Stimulated activated CD8-positive, alpha-beta memory T cell treated with anti-CD3 and anti-CD28 coated beads, Interleukin-12 subunit alpha, Interleukin-12 subunit beta, amount 100 ng/mL, for 1 hour (primary cell): ENCODE measurements around the gene FAF2.

Experiments used
- DNase-seq: peaks from one replicate; pipeline ENCODE4 v3.0.0-alpha.2; 2020; ENCODE audit warnings: low read depth

The FAF2 gene

DNA sequence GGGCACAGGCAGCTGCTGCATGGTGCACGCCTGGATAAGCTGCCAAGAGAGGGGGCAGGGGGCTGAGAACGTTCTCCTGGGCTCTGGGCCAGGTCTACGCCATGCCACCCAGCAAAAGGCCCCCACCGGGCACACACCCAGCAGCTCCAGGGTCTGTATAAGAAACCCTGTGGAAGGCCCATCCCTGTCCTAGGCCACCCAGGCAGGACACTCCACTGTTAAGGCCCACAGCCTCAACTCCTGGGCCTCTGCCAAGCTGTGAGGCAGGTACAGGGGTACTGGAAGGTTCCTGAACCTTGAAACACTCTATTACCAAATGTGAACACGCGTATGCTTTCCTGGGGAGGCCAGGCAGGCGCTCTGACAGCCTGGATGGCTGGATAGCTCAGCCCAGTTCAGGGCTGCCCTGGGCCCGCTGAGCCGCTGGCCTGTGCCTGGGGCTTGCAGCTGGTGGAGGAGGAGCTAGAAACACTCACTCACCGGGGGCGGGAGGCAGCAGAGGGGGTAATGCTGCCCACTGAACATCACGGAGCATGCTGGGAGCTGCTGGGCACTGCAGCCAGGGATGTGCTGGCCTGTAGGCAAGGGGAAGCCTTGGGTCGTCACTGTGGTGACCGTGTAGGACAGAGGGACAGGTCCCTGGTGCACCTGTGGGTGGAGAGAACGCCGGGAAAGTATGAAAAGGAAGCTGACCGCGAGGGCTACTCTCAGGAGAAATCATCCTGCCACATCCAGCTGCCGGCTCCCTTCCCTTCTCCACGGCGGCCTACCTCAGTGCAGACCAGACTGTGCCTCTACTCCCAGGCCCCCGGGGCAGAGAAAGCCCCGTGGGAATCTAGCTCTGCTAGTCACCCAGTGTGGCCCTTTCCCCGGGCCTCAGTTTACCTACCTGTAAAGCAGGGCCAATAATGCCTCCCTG lies 83.1 kb downstream of the FAF2 start:
- no peak for DNase-seq

DNA sequence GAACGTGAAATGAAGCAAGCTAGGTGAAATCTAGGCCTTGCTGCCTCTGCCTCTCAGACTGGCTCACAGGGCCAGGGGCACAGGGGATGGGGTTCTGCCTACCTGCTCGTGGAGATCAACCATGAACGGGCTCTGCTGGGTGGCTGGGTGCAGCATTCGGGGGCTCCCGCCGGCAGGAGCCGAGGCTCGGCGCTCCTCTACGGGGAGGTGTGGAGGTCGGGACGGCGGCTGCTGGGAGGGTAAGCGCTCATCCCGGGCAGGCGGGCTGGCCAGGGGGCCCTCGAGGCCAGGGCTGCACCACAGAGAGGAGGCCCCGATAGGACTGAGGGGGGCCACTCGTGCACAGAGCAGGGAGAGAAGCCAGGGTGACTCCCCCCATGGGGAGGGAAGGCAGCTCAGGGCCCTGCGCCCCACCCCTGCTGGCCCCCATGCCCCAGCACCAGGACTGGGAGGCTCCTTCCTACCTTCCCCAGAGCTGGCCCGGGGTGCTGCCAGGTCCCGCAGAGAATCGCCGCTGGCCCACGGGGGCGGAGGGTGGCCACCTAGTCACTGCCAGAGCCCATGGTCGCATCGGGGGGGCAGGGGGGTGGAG lies 83.8 kb downstream of the FAF2 start:
- no peak for DNase-seq

DNA sequence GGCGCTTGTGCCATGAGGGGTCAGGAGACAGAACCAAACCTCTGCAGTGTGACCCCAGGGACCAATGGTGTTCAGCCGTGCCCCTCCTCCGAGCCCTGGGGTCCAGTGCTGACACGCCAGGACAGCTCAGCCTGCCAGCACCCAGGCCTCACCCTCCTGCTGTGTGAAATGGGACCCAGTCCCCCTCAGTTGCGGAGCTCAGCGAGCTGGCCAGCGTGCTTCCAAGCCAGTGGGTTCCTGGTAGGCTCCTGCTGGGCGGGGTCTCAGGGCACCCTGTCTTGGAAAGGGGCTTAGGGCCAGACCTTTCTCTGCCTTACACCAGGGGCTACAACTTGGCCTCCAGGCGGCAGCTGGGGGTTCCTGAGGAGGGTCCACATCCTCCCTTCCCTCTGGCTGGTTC lies 84.6 kb downstream of the FAF2 start:
- no peak for DNase-seq

DNA sequence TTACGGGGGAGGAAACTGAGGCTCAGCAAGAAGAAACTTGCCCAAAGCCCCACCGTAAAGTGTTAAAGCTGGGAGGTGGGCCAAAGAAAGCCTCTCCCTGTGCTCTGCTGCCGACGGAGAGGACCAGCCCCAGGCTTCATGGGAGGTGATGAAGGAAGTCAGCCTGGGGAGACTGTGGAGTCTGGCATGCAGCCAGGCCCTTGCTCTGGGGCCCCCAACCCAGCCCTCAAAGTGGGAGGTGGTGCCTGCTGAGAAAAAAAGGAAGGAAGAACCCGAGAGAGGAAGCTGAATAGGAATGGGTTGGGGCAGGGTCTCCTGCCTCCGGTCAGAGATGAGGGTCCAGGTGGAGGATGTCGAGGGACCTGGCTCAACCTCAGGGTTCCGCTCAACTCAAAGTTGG lies 85.2 kb downstream of the FAF2 start:
- DNase-seq, result no peak

DNA sequence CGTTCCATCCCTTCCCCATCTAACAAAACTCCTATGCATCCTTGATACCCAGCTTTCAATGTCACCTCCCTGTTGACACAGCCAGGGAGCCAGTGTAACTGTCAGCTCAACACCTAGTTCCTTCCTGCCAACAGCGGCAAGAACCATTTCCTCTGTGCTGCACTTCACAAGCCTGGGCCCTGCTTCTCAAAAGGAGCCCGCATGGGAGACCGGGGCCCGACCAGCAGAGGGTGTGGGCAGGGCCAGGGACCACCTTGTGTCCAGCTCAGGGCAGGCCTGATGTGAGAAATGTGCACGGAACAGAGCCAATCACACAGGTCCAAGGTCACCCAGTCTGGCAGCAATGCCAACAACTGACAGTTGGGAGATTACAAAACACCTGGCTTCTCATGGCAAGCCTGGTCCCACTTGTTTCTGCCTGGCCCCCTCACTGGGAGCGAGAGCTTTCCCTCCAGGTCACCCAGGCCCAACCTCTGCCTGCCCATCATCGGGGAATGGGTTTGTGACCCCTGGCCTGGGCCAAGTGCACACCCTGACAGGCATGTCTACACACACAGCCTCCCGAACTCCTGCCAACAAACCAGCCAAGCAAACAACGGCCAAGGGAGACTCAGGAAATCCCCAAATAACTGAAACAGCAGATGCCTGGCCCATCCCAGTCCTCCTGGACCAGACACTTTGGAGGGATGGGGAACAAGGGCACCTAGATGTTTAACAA lies 85.9 kb downstream of the FAF2 start:
- DNase-seq, result no peak

DNA sequence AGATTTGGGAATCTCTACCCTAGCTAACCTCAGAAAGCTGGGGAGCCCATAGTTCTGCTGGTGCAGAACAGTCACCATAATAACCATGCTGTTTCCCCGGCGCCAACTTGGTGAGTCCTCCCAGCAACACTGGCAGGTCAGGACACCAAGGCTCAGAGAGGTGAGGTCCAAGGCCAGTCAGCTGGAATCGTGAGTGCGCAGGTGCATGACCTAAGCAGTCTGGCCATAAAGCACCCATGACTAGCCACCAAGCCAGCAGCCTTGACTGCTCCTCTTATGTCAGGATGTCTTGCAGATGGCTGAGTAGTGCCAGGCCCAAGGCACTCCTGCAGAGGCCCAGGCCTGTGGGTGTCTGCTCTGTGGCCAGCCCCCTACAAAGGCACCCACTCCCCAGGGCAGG lies 86.5 kb downstream of the FAF2 start:
- DNase-seq, result no peak

DNA sequence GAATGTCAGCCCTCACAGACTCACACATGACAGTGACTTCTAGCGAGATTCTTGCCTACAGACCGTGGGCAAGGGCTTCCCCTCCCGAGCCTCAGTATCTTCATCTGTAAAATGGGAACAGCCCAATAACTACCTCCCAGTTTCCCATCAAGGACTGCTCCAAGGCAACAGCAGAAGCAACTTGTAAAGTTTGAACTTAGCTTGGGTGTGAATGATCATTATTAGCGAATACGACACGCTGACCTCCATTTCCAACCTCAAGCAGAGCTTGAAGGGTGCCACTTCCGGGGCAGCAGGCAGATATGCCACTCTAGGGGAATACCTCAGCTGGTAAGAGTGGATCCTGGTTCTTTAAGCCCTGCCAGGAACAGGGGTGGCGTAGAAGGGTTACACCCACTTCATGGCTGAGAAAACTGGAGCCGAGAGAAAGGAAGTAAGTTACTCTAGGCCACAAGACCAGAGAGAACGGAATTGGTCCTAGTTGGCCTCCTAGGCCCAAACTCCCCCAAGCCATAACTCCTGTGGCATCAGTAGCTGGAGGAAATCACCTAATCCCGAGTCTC lies 87.0 kb downstream of the FAF2 start:
- DNase-seq, result no peak

DNA sequence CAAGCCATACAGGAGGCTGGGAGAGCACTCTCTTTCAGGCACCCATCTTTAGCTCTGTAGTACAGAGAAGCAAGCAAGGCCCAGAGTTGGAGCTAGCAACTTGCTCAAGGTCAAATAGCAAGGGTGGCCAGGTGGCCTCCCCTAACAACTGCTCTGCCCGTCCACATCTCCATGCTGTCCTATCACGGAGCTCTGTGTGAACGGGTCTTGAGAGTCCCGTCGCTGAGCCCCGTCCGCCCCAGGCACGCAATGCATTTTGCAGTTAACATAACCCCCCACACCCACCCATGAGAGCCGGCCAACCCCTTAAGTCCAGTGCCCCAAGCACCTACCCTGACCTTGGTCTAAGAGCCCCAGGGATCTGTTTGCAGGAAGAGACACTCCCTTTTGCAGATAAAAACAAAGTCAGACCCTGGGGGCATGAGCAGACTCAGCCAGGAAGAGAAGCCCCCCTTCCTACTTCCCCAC lies 87.5 kb downstream of the FAF2 start:
- DNase-seq, result no peak

DNA sequence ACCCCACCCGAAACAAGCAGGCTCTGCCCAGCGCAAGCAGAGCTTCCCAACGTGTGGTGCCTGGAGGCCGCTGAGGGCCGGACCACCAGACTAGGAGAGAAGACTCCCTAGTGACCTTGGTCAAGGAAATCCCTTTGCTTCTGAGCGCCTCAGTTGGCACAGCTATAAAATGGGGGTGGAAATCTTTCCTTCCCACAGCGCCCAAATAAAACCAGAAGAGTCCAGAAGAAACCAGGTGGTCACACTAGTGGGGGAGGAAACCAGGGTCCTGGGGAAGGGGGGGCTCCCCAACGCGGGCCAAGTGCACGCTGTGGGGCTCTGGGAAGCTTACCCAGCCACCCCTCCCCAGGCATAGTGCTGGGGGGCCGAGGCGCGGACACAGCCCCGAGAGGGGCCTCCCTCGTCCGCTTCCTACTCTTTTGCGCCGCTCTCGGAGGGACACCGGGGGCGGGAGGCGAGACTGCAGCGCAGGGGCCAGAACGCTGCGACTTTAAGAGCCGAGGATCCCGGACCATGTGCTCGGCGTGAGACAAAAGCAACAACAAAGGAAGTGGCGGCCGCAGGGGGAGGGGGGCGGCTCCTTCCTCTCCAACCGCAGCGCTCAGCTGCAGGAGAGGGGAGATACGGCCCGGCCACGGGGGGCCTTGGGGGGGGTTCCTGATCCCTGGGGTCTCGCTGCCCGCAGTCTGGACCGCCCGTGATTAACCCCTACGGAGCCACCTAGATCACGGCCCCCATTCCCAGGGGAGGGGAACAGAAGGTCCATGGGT lies 88.1 kb downstream of the FAF2 start:
- peak; percentile 68 for DNase-seq

DNA sequence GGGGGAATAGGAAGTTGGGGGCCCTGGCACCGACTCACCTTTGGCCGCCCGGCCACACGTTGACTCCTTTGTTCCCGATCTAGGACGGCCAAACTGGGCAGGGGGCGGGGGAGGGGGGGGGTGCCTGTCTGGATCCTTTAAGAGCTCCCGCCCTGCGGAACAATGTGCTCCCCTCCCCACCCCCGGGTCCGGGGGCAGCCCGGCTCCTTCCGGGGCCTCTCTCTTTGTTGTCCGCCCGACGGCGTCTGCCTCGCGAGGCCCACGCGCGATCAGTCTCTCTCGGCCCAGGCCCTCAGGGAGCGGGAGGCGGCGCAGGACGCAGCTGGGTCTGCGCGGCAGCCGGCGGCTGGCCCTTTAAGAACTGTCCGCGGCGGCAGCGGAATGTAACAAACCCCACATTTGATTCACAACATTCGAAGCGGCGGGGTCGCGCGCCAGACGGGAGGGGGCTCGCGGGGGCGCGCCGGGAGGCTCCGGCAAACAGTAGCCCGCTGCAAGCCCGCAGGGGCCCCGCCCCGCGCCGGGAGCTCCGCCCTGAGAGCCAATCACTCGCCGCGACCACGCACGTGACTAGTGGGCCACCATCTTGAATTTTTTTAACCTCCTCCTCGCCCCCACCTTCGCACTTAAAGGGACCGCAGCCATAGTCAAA lies 88.8 kb downstream of the FAF2 start, which contains the start of gene RNF44:
Gene RNF44, minus strand, starts transcription at position 501 of the 652 bp plus-strand sequence. CDS start 4,930 bp downstream, outside the sequence.
- DNase-seq, result peak; percentile 98

DNA sequence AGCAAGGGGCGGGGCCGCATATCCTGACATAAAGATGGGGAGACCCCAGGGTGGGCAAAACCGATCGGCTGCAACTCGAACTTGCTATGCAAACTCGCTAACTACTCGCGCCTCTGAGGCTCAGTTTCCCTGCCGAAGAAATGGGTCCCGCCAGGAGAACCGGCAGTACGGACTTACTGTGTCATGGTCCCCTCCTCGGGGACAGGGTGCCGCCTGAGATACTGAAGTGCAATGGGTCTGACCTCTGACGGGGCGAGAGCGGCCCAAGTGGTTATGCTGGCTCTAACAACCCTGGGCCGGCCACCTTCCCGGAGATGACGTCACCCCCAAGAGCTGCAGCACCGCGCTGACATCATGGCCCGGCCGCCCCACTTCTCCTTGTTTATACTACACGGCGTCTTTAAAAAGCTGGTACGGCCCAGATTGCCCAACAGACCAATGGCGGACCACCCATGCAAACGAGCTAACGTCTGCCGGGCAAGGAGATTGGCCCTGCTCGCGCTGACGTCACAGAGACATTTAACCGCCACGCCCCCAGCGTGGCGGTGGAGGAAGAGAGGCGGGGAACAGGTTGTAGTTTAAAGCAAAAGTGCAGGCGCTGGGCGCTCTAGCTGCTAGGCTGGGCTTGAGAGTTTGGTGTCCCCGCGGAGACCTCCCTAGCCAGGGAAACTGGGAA lies 89.5 kb downstream of the FAF2 start:
- peak; percentile 95 for DNase-seq

DNA sequence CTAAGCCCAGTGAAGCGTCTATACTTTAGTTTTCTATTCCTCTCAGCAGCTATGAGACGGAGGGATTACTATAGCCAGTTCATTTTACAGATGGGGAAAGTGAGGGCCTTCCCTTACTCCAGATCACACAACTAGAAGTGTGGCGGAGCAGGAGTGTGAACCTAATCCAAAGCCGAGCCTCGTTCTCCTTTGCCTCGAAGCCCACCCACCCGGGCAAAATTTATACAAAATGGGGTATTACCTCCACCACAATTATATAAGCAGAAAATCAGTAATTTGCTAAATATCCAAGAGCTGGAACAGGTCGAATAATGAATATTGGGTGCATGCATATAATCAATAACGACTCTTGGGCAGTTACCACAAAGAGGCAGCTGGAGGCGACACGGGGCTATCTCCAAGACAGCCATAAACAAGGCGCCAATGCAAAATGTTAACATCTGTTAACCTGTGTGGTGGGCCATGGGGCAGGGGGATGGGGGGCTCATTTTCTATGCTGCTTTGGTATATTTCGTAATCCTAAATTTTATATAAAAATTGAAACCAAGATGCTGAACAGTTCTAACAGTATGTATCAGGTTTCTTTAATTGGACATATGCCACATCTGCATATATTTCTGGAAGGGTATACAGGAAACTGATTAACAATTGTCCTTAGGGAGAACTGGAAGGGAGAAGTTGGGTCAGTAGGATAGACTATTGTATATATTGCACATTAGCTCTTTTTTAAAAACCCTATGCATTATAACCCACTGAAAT lies 90.2 kb downstream of the FAF2 start:
- DNase-seq, result no peak

DNA sequence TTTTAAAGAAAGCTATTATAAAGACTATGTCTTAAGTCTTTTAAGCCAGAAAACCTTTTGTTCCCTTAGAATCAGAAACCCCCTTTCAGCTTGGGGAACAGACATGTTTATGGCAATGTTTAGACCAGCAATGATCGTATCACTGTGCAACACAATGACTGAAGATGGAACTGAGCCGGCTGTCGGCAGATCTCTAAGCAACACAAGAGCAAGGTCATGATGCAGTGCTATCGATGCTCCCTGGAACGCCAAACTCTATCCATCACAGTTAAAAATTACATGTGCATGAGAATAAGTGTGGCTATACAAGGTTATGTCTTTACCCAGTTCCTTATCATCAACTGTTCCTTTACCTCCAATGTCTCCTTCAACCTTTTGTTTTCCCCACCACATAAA lies 90.8 kb downstream of the FAF2 start:
- no peak for DNase-seq

DNA sequence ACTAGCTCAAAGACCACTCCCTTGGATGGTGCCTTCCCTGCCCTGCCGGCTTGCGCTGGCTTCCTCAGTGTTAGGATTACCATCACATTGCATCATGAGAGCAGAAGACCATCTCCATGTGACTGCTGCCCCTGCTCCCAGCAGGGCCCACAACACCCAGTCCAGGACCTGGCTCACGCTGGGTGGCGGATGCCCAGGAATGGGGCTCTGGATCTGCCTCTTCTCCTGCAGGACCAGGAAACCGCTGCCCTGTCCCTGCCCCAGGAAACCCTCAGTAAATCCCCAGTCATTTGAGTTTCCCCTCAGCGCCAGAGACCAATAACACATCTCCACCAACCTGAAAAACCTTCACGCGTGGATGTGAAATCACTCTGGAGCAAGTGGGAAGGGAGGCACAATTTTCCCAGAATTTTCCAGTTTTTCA lies 92.3 kb downstream of the FAF2 start:
- no peak for DNase-seq

DNA sequence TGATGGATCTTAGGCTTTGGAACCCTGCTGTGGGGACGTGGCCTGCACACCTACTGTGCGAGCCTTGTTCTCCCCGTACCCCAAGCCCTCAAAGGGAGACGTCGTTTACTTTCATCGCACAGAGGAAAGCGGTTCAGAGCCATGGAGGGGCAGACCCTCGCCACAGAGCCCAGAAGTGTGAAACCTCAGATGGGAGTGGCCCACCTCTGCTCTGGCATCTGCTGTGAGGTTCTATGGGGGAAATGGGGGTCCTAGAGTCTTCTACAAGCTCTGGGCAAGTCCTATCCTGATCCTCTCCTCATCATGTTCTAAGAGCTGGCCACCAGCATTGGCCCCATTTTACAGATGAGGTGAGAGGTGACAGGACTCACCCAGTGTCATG lies 92.8 kb downstream of the FAF2 start:
- DNase-seq, result no peak

DNA sequence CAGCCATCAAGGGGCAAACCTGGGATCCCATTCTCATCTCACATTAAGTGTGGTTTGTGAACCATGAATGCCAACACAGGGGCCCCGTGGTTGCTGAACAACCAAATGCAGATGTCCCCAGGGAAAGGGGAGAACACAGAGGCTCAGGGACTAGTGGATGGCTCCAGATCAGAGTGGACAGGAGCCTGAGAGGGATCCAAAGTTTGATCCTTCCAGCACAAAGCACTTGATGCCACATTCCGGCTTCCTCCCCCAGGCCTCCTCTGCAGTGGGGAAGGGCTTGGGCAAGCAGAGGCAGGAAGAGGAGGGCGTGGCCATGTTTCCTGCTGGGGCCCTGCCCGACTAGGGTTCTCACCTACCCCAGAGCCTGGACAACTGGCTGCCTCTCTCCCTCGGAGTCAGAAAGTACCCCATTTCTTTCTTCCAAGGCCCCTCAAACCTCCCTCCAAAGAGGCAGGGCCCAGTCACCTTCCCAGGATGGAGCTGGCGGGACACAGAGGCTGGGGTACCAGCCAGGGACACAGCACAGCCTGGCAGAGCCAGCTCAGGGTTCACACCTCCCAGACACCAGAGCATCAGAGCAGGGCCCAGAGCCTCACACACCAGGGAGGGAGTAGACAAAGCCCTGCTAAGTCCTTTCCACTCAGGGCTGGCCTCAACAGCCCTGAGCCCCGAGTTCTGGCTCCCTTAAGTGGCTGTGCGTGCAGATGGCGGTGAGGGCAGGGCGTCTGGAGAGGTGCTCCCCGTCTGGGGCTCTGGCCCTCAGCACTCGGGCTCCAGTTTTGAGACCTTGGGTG lies 93.4 kb downstream of the FAF2 start:
- DNase-seq, result peak; percentile 48

DNA sequence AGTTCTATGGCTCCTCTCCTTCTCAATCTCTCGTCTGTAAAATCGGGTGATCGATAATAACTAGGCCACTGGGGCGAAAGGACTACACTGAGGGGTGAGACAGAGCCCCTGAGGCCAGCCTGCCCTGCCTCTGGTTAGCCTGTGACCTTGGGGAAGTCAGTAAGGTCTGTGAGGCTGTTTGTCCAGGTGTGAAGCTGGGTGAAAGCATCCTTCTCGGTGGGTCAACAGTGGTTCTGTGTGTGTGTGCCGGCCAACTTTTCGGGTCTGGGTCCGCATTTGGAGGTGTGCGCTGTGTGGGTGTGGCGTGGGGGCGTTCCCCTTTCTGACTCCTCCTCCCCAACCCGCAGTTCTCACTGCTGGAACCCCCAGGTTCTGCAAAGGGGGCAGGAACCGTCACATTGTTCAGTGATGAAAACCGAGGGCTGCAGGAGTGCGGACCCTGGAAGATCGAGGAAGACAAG lies 94.0 kb downstream of the FAF2 start:
- no peak for DNase-seq

DNA sequence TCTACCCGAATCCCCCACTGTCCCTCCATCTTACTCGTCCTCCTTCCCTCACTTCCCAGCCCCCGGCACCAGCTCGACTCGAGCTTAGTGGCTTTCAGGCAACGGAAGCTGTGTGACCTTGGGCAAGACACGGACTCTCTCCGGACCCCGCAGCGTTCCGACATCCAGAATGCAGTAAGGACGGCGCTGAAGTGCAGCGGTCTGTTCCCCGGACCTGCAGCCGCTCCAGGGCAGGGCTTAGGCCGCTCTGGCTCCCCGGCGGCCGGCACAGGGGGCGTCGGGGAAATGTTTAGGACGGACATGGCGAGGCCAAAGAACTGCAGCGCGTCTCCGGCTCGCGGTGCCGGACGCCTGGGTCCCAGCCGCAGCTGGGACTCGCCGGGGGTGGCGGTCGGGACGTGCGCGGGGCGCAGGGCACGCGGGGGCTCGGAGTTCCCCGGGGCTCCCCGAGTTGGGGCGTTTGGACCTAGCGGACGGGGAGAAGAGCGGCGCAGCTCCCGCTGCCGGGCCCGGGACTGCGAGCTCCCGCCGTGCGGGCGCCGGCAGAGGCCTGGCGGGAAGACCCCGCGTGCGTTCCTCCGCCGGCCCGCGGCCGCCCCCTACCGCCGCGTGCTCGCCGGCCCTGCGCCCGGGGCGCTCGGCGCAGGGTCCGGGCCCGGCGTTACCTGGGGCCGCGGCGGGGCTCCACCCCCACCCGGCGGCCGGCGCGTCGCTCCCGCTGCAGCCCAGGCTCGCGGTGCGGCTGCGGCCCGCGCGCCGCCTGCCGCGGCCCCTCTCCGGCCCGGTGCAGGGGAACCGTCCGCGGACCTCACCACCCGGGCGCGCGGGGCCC lies 94.6 kb downstream of the FAF2 start:
- DNase-seq, result no peak
